ENCODE results near the gene YPEL5.
"Not testable (repeated sequence)": the region's sequence is repeated elsewhere in the genome, so short reads cannot be mapped to it uniquely, and the experiment has no call there.

YPEL5 gene

DNA sequence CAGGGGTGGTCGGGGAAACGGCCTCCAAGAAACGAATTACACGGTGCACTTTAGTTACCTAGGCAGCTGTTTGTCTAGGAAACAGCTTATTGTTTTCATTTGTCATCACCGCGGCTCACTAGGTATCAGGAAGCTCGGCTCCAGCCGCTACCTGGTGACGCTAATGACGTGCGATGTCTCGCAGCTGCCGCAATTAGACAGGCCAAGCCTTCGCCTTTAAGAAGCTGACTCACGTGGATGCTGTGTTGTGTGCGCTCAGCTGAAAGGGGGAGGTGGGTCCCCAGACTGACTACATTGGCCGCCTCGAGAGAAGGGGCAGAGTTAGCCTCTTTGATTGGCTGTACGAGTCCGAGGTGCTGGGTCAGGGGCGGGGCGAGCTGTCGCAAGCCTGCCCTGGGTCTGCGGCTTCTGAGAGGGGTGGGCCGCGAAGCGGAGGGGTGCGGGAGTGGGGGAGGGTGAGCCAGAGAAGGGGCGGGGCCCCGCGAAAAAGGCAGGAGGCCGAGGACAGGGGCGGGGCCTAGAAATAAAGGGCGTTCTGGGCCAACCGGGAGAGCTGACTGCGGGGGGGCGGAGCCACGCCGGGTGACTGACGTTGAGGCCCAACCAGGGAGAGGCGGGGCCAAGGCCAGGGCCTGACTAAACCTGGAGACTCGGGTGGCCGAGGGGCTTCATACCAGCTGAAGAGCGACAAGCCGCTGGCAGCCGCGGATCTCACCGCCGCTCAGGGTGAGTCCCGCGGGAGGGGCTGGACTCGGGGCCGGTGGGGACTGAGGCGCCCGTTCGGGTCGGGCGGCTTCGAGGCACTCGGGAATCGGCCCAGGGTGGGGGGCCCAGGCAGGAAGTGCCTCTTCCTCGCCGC, at the start of gene YPEL5:
Gene YPEL5 (plus strand): TSS at position 671 of the 859 bp plus-strand sequence. CDS start 9,645 bp downstream, outside the sequence.
- H3K27me3 Mint-ChIP-seq, result no peaks in the 10 kb centered on the region
- peaks cover 11% of the 10 kb centered on the region for H3K36me3 Mint-ChIP-seq
- H3K9me3 Mint-ChIP-seq, result no peaks in the 10 kb centered on the region
- peaks cover 26% of the 10 kb centered on the region for H3K4me1 Mint-ChIP-seq
- H3K4me3 Mint-ChIP-seq, result peak within 1 kb of the TSS; percentile 91
- peak within 1 kb of the TSS; percentile 100 for H3K27ac Mint-ChIP-seq
- DNase-seq (ENCODE audit: low spot score in 2 of 2) (peak; percentile 97 to 100), ATAC-seq (ENCODE audit: low read depth) (peak; percentile 73)

DNA sequence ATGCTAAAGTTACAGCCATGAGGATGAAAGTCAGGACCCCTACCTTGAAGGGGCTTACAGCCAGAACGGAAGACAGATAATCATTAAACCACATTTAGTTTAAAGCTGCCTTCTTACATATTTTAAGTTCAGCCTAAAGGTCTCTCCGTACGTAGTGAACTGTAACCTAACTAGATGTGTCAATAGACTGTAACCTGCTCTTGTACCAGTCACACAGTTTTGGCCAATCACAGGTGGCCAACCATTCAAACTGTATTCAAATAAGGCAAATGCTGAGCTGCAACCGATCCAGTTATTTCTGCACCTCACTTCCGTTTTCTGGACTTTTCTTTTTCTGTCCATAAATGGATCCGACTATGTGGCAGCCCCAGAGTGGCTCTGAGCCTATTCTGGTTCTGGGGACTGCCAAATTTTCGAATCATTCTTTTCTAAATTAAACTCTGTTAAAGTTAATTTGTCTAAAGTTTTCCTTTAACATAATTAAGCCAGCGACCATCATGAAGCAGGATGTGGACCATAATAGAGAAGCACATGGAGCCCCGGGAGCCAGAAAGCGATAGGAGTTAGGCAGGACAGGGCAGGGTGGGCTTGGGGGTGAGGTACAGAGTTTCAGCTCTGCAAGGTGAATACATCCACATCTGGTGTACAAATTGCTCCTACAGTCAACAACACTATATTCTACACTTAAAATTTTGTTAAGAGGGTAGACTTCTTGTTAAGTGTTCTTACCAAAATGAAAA, 48.4 kb upstream of the YPEL5 start:
- Mint-ChIP-seq H3K4me3 (no peak overlapping the region), H3K4me1 (no peaks in the 10 kb centered on the region), H3K27ac (no peak overlapping the region), H3K36me3 (no peaks in the 10 kb centered on the region), H3K9me3 (no peaks in the 10 kb centered on the region), H3K27me3 (peaks cover 17% of the 10 kb centered on the region)
- DNase-seq (ENCODE audit: low spot score in 2 of 2) (no peak), ATAC-seq (ENCODE audit: low read depth) (peak; percentile 37)

GRCh38 chr2:30099366-30099765, 47.4 kb upstream of the YPEL5 start:
- peaks cover 18% of the 10 kb centered on the region for H3K27me3 Mint-ChIP-seq
- H3K4me1 Mint-ChIP-seq; ATAC-seq (ENCODE audit: low read depth); DNase-seq (ENCODE audit: low spot score in 2 of 2); H3K4me3 Mint-ChIP-seq; H3K9me3 Mint-ChIP-seq; H3K27ac Mint-ChIP-seq; H3K36me3 Mint-ChIP-seq: not testable (repeated sequence)

DNA sequence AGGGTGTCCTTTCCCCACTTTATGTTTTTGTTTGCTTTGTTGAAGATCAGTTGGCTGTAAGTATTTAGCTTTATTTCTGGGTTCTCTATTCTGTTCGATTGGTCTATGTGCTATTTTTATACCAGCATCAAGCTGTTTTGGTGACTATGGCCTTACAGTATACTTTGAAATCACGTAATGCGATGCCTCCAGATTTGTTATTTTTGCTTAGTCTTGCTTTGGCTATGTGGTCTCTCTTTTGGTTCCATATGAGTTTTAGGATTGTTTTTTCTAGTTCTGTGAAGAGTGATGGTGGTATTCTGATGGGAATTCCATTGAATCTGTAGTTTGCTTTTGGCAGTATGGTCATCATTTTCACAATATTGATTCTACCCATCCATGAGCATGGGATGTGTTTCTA, 46.1 kb upstream of the YPEL5 start:
- H3K36me3 Mint-ChIP-seq; ATAC-seq (ENCODE audit: low read depth); H3K9me3 Mint-ChIP-seq; H3K4me1 Mint-ChIP-seq; DNase-seq (ENCODE audit: low spot score in 2 of 2); H3K4me3 Mint-ChIP-seq; H3K27ac Mint-ChIP-seq: not testable (repeated sequence)
- peaks cover 20% of the 10 kb centered on the region for H3K27me3 Mint-ChIP-seq

DNA sequence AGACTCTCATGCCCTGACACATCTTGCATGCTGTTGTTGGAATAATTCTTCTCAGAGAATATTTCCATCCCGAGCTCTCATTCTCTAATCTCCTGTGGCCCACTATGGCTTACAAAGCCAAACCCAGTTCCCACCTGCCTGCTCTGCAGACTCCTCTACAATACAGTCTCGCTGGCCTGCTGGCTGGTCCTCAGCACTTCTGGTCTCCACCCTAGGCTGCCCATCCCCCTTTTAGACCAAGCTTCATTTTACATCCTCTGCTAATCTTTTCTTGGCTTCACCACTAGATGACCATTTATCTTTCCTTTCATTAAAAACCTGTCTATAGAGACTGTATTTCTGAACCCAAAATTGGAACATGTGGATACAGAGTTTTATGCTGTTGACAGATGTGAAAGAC, 42.5 kb upstream of the YPEL5 start:
- H3K4me3 Mint-ChIP-seq, result no peak overlapping the region
- H3K9me3 Mint-ChIP-seq, result no peaks in the 10 kb centered on the region
- H3K4me1 Mint-ChIP-seq, result no peaks in the 10 kb centered on the region
- ATAC-seq (ENCODE audit: low read depth), result no peak
- H3K27me3 Mint-ChIP-seq, result peaks cover 10% of the 10 kb centered on the region
- no peaks in the 10 kb centered on the region for H3K36me3 Mint-ChIP-seq
- no peak overlapping the region for H3K27ac Mint-ChIP-seq
- no peak for DNase-seq (ENCODE audit: low spot score in 2 of 2)

- peaks cover 10% of the 10 kb centered on the region for H3K27me3 Mint-ChIP-seq
- no peaks in the 10 kb centered on the region for H3K36me3 Mint-ChIP-seq
- H3K4me1 Mint-ChIP-seq, result no peaks in the 10 kb centered on the region
- ATAC-seq (ENCODE audit: low read depth) (no peak), DNase-seq (ENCODE audit: low spot score in 2 of 2) (no peak)
- no peak overlapping the region for H3K4me3 Mint-ChIP-seq
- no peaks in the 10 kb centered on the region for H3K9me3 Mint-ChIP-seq
- no peak overlapping the region for H3K27ac Mint-ChIP-seq
Observed at GRCh38 chr2:30105556-30105955, 41.3 kb upstream of the YPEL5 start.

- no peak for DNase-seq (ENCODE audit: low spot score in 2 of 2)
- H3K4me3 Mint-ChIP-seq, result no peak overlapping the region
- H3K27me3 Mint-ChIP-seq, result peaks cover 8% of the 10 kb centered on the region
- no peaks in the 10 kb centered on the region for H3K9me3 Mint-ChIP-seq
- H3K36me3 Mint-ChIP-seq, result no peaks in the 10 kb centered on the region
- no peak for ATAC-seq (ENCODE audit: low read depth)
- H3K4me1 Mint-ChIP-seq, result no peaks in the 10 kb centered on the region
- H3K27ac Mint-ChIP-seq, result no peak overlapping the region
Observed at GRCh38 chr2:30106543-30106942, 40.3 kb upstream of the YPEL5 start.

GRCh38 chr2:30108192-30108591, 38.6 kb upstream of the YPEL5 start:
- no peak for DNase-seq (ENCODE audit: low spot score in 2 of 2)
- Mint-ChIP-seq H3K27ac (no peak overlapping the region), H3K9me3 (no peaks in the 10 kb centered on the region), H3K36me3 (no peaks in the 10 kb centered on the region), H3K4me1 (no peaks in the 10 kb centered on the region), H3K4me3 (no peak overlapping the region), H3K27me3 (peaks cover 4% of the 10 kb centered on the region)
- ATAC-seq (ENCODE audit: low read depth), result no peak

GRCh38 chr2:30108851-30109250, 38.0 kb upstream of the YPEL5 start:
- no peak for ATAC-seq (ENCODE audit: low read depth)
- Mint-ChIP-seq H3K4me3 (no peak overlapping the region), H3K9me3 (no peaks in the 10 kb centered on the region), H3K27ac (no peak overlapping the region), H3K27me3 (peaks cover 4% of the 10 kb centered on the region), H3K36me3 (no peaks in the 10 kb centered on the region), H3K4me1 (no peaks in the 10 kb centered on the region)
- DNase-seq (ENCODE audit: low spot score in 2 of 2), result no peak

DNA sequence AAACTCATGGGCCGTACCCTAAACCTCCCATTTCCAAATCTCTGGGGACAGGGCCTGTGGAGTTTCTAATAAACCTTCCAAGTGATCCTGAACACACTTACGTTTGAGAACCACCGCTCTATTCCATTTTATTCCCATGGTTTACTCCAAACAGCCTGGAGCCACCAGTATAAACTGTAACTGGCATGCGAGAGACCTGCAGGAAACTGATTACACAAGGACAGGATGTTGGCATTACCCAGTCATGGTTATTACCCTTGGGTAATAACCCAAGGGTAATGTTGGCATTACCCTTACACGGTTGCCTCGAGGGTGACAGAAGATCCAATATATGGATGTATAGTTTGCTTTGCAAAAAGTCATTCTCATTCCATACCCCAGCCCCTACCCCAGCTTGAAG, 37.0 kb upstream of the YPEL5 start:
- Mint-ChIP-seq H3K9me3 (no peaks in the 10 kb centered on the region), H3K4me1 (no peaks in the 10 kb centered on the region), H3K27me3 (no peaks in the 10 kb centered on the region), H3K27ac (peak overlapping the region; percentile 50), H3K4me3 (no peak overlapping the region), H3K36me3 (no peaks in the 10 kb centered on the region)
- ATAC-seq (ENCODE audit: low read depth) (no peak), DNase-seq (ENCODE audit: low spot score in 2 of 2) (no peak)

DNA sequence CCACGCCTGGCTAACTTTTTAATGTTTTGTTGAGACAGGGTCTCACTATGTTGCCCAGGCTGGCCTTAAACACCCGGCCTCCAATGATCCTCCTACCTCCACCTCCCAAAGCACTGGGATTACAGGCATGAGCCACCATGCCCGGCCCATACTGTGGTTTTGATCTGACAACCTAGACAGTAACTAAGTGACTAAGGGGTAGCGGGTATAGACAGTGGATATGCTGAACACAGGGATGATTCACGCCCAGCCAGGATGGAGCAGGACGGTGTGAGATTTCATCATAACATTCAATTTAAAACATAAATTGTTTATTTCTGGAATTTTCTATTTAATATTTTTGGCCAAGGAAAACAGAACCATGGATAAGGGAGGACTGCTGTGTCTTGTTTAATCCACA, 36.0 kb upstream of the YPEL5 start:
- DNase-seq (ENCODE audit: low spot score in 2 of 2) (no peak), ATAC-seq (ENCODE audit: low read depth) (no peak)
- peaks cover 4% of the 10 kb centered on the region for H3K4me1 Mint-ChIP-seq
- H3K36me3 Mint-ChIP-seq, result no peaks in the 10 kb centered on the region
- H3K9me3 Mint-ChIP-seq, result no peaks in the 10 kb centered on the region
- no peak overlapping the region for H3K4me3 Mint-ChIP-seq
- peaks cover 4% of the 10 kb centered on the region for H3K27me3 Mint-ChIP-seq
- H3K27ac Mint-ChIP-seq, result no peak overlapping the region

- H3K9me3 Mint-ChIP-seq; H3K4me3 Mint-ChIP-seq; DNase-seq (ENCODE audit: low spot score in 2 of 2); H3K36me3 Mint-ChIP-seq; H3K4me1 Mint-ChIP-seq; H3K27ac Mint-ChIP-seq; H3K27me3 Mint-ChIP-seq: not testable (repeated sequence)
- ATAC-seq (ENCODE audit: low read depth), result peak; percentile 19
Observed at GRCh38 chr2:30111186-30111585, 35.6 kb upstream of the YPEL5 start.

GRCh38 chr2:30112561-30112960, 34.2 kb upstream of the YPEL5 start:
- no peak overlapping the region for H3K27ac Mint-ChIP-seq
- DNase-seq (ENCODE audit: low spot score in 2 of 2) (no peak), ATAC-seq (ENCODE audit: low read depth) (no peak)
- peaks cover 7% of the 10 kb centered on the region for H3K27me3 Mint-ChIP-seq
- no peaks in the 10 kb centered on the region for H3K9me3 Mint-ChIP-seq
- no peaks in the 10 kb centered on the region for H3K36me3 Mint-ChIP-seq
- H3K4me1 Mint-ChIP-seq, result peaks cover 4% of the 10 kb centered on the region
- no peak overlapping the region for H3K4me3 Mint-ChIP-seq

DNA sequence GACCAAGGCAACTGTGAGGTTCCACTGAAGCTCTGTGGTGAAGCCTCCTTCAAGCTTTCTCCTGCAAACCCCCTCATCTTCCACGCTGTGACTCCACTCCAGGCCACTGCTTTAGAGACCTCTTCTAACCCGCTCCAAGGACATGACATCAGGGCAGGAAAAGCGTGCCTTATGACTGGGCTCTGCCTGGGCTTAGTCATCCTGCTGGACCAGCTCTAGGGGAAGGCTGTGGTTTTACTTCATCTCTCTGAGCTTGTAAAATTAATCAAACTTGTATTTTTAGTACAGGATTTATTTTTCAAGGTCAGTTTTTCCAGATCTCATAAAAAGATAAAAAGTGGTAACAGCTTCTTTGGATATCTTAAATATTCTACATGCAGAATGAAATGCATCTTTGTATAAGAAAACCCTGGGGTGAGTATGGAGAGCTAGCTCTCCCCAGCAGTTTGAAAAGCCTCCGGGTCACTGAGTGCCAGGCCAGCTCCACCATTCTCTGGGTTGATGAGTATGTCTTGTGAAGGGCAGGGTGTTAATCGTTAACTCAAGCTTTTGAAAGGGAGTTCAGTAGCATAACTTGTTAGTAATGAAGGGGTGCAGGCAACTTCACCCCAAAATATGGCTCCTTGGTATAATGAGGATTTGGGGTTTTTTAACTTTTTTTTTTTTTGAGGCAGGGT, 33.1 kb upstream of the YPEL5 start:
- no peaks in the 10 kb centered on the region for H3K9me3 Mint-ChIP-seq

More for the DNA sequence above, 33.1 kb upstream of the YPEL5 start:
- Mint-ChIP-seq H3K4me3 (no peak overlapping the region), H3K4me1 (peaks cover 4% of the 10 kb centered on the region), H3K27ac (no peak overlapping the region), H3K36me3 (no peaks in the 10 kb centered on the region), H3K27me3 (peaks cover 11% of the 10 kb centered on the region)
- no peak for ATAC-seq (ENCODE audit: low read depth)
- DNase-seq (ENCODE audit: low spot score in 2 of 2), result no peak

All from memory B cell (primary cell).